ENCODE measurements around the gene TECTA.
"Not testable (repeated sequence)": the region's sequence is repeated elsewhere in the genome, so short reads cannot be mapped to it uniquely, and the experiment has no call there.

The TECTA gene

GRCh38 chr11:121105481-121106195 lies 4.6 kb downstream of the TECTA start:
- Mint-ChIP-seq H3K27ac (no peak overlapping the region), H3K4me1 (ENCODE audit: low read depth) (no peaks in the 10 kb centered on the region), H3K9me3 (no peaks in the 10 kb centered on the region), H3K27me3 (no peaks in the 10 kb centered on the region), H3K4me3 (no peak overlapping the region), H3K36me3 (ENCODE audit: low read depth) (no peaks in the 10 kb centered on the region)

- H3K36me3 Mint-ChIP-seq (ENCODE audit: low read depth), result no peaks in the 10 kb centered on the region
- peaks cover 8% of the 10 kb centered on the region for H3K27me3 Mint-ChIP-seq
- H3K4me3 Mint-ChIP-seq, result no peak overlapping the region
- H3K4me1 Mint-ChIP-seq (ENCODE audit: low read depth), result no peaks in the 10 kb centered on the region
- no peaks in the 10 kb centered on the region for H3K9me3 Mint-ChIP-seq
- H3K27ac Mint-ChIP-seq, result no peak overlapping the region
Measured at GRCh38 chr11:121106812-121107211, 5.8 kb downstream of the TECTA start.

- no peak overlapping the region for H3K4me3 Mint-ChIP-seq
- no peaks in the 10 kb centered on the region for H3K4me1 Mint-ChIP-seq (ENCODE audit: low read depth)
- H3K27me3 Mint-ChIP-seq, result peaks cover 11% of the 10 kb centered on the region
- no peaks in the 10 kb centered on the region for H3K36me3 Mint-ChIP-seq (ENCODE audit: low read depth)
- H3K9me3 Mint-ChIP-seq, result no peaks in the 10 kb centered on the region
- H3K27ac Mint-ChIP-seq, result no peak overlapping the region
Measured at GRCh38 chr11:121108413-121108812, 7.4 kb downstream of the TECTA start.

GRCh38 chr11:121109471-121109870 lies 8.4 kb downstream of the TECTA start:
- no peak overlapping the region for H3K4me3 Mint-ChIP-seq

GRCh38 chr11:121109916-121110586 lies 9.0 kb downstream of the TECTA start:
- H3K4me1 Mint-ChIP-seq (ENCODE audit: low read depth), result no peaks in the 10 kb centered on the region
- no peak overlapping the region for H3K4me3 Mint-ChIP-seq
- no peak overlapping the region for H3K27ac Mint-ChIP-seq
- peaks cover 11% of the 10 kb centered on the region for H3K27me3 Mint-ChIP-seq
- no peaks in the 10 kb centered on the region for H3K36me3 Mint-ChIP-seq (ENCODE audit: low read depth)
- H3K9me3 Mint-ChIP-seq, result no peaks in the 10 kb centered on the region

More at GRCh38 chr11:121109471-121109870, 8.4 kb downstream of the TECTA start:
- Mint-ChIP-seq H3K27ac (no peak overlapping the region), H3K27me3 (peaks cover 11% of the 10 kb centered on the region), H3K9me3 (no peaks in the 10 kb centered on the region), H3K36me3 (ENCODE audit: low read depth) (no peaks in the 10 kb centered on the region), H3K4me1 (ENCODE audit: low read depth) (no peaks in the 10 kb centered on the region)

DNA sequence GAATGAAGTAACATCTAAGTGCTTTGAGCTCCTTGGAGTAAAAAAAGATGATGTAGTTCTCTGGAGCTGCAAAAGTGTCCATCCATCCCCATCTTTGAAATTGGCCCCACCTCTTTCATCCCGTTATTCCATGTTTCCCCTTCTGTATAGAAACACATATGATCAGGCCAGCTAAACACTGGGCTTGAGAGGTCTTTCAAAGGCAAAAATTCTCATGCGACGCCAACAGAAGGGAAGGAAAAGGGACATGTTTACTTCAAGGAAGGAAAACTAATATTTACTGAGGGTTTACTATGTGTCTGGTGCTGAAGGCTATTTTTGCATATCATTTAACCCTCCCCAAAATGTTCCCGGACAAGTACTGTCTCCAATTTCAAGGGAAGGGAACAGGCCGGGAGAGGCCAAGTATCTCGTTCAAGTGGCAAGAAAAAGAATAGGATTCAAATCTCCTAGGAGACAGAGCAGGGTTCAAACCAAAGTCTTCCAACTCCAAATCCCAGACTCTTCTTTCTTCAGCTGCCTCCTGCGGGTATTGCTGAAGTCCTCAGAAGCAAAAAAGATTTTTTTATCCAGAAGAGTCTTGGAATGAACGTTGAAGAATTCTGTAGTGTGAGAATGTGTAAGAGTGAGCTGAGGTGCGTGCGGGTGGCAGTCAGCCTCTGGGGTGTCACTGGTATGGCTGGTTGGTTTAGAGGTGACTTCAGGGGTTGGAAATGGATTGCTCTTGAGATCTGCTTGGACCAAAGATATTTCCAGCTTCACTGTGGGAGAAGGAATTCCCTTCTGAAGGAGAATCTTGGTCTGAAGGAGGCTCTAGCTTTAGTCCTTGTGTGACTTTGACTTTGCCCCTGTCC lies 10.1 kb downstream of the TECTA start:
- Mint-ChIP-seq H3K9me3 (no peaks in the 10 kb centered on the region), H3K4me1 (ENCODE audit: low read depth) (no peaks in the 10 kb centered on the region), H3K27me3 (peaks cover 11% of the 10 kb centered on the region), H3K36me3 (ENCODE audit: low read depth) (no peaks in the 10 kb centered on the region), H3K4me3 (no peak overlapping the region), H3K27ac (no peak overlapping the region)

DNA sequence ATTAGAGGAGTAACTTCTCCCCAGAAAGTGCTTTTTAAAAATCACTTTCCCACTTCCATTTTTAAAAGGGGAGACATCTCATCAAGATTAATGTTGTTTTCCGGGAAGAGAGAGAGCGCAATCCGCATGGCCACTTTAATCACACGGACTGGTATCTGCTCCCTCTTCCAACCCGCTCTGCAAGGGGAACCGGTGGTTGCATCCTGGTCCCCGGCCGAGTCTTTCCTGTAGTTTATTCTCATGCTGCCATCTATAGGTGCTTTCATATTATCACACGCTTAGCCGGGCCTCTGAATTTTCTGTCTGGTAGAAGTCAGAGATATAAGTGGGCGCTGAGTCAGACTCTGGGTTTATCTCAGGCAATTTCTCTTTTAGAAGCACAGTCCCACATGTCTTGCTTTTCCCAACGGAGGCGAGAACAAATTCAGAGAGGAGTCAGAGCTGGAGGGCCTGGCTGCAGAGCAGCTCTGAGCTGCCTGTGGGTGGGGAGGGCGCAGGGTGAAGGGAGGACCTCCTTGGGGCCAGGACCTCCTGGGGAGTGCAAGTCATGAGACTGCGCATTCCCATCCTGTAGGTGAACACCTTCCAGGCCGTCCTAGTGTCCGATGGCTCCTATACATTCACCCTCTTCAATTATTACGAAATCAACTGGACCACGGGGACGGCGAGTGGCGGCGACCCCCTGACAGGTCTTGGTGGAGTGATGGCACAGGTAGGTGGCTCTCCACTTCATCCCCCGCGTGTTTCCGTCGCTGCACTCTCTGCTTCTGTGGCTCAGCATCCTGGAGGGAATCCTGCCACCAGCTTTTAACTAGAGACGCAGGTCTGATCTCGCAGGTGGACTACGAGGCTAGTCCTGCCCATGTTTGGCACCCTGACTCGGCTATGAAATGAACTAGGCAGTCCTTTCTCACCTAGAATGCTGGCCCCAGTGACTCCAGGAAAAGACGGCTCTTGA lies 11.7 kb downstream of the TECTA start:
- no peaks in the 10 kb centered on the region for H3K9me3 Mint-ChIP-seq
- peaks cover 11% of the 10 kb centered on the region for H3K27me3 Mint-ChIP-seq
- no peaks in the 10 kb centered on the region for H3K4me1 Mint-ChIP-seq (ENCODE audit: low read depth)
- no peak overlapping the region for H3K4me3 Mint-ChIP-seq
- H3K36me3 Mint-ChIP-seq (ENCODE audit: low read depth), result no peaks in the 10 kb centered on the region
- H3K27ac Mint-ChIP-seq, result no peak overlapping the region

DNA sequence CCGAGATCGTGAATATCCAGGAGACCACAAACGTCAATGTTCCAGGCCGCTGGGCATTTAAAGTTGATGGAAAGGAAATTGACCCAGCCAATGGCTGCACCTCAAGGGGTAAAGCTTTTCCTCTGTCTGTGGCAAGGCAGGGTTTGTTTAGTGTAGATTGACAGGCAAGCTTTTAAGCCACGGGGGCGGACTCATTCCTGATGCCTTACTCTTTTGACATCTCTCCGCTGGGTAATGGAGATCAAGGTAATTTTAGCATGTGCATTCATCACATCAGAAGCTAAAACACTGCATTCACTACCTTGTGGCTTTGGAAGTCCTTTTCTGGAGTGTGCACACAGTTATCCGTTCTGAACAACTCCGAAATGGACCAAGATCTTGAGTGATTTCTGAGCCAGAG lies 12.6 kb downstream of the TECTA start:
- Mint-ChIP-seq H3K4me3 (no peak overlapping the region), H3K27me3 (peaks cover 11% of the 10 kb centered on the region), H3K4me1 (ENCODE audit: low read depth) (no peaks in the 10 kb centered on the region), H3K9me3 (no peaks in the 10 kb centered on the region), H3K27ac (no peak overlapping the region), H3K36me3 (ENCODE audit: low read depth) (no peaks in the 10 kb centered on the region)

GRCh38 chr11:121115024-121115423 lies 14.0 kb downstream of the TECTA start:
- H3K36me3 Mint-ChIP-seq (ENCODE audit: low read depth); H3K4me1 Mint-ChIP-seq (ENCODE audit: low read depth); H3K4me3 Mint-ChIP-seq; H3K9me3 Mint-ChIP-seq; H3K27ac Mint-ChIP-seq: not testable (repeated sequence)
- peaks cover 11% of the 10 kb centered on the region for H3K27me3 Mint-ChIP-seq

DNA sequence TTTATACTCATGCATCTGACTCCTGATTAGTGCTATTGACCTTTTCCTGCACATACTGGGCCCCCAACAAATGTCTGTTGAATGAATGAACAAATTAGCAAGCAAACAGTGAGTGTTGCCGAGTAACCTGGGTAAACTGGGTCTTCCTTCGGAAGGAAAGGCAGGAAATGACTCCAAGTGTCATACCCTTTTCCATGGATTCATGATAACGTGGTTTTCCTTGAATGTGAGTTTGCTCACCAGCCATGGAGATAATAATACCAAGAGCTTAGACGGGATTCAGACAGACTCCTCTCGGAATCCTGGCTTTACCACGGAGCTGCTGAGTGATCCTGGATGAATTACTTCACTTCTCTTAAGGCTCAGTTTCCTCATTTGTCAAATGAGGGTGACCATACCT lies 16.7 kb downstream of the TECTA start:
- no peak overlapping the region for H3K4me3 Mint-ChIP-seq
- H3K4me1 Mint-ChIP-seq (ENCODE audit: low read depth), result no peaks in the 10 kb centered on the region
- no peaks in the 10 kb centered on the region for H3K36me3 Mint-ChIP-seq (ENCODE audit: low read depth)
- H3K27me3 Mint-ChIP-seq, result no peaks in the 10 kb centered on the region
- H3K9me3 Mint-ChIP-seq, result no peaks in the 10 kb centered on the region
- H3K27ac Mint-ChIP-seq, result no peak overlapping the region

GRCh38 chr11:121119440-121119839 lies 18.4 kb downstream of the TECTA start:
- Mint-ChIP-seq H3K4me3 (no peak overlapping the region), H3K4me1 (ENCODE audit: low read depth) (no peaks in the 10 kb centered on the region), H3K36me3 (ENCODE audit: low read depth) (no peaks in the 10 kb centered on the region), H3K27me3 (no peaks in the 10 kb centered on the region), H3K27ac (no peak overlapping the region), H3K9me3 (no peaks in the 10 kb centered on the region)

GRCh38 chr11:121122328-121122727 lies 21.3 kb downstream of the TECTA start:
- Mint-ChIP-seq H3K9me3 (no peaks in the 10 kb centered on the region), H3K27me3 (no peaks in the 10 kb centered on the region), H3K27ac (no peak overlapping the region), H3K4me1 (ENCODE audit: low read depth) (no peaks in the 10 kb centered on the region), H3K36me3 (ENCODE audit: low read depth) (no peaks in the 10 kb centered on the region), H3K4me3 (no peak overlapping the region)

GRCh38 chr11:121123496-121124069 lies 22.5 kb downstream of the TECTA start:
- no peaks in the 10 kb centered on the region for H3K4me1 Mint-ChIP-seq (ENCODE audit: low read depth)
- no peak overlapping the region for H3K27ac Mint-ChIP-seq
- no peaks in the 10 kb centered on the region for H3K9me3 Mint-ChIP-seq
- no peaks in the 10 kb centered on the region for H3K27me3 Mint-ChIP-seq
- no peaks in the 10 kb centered on the region for H3K36me3 Mint-ChIP-seq (ENCODE audit: low read depth)
- H3K4me3 Mint-ChIP-seq, result no peak overlapping the region

GRCh38 chr11:121127809-121128208 lies 26.8 kb downstream of the TECTA start:
- no peaks in the 10 kb centered on the region for H3K36me3 Mint-ChIP-seq (ENCODE audit: low read depth)
- H3K9me3 Mint-ChIP-seq, result no peaks in the 10 kb centered on the region

More at GRCh38 chr11:121127809-121128208, 26.8 kb downstream of the TECTA start:
- H3K4me1 Mint-ChIP-seq (ENCODE audit: low read depth), result no peaks in the 10 kb centered on the region
- H3K4me3 Mint-ChIP-seq, result no peak overlapping the region
- H3K27ac Mint-ChIP-seq, result no peak overlapping the region
- H3K27me3 Mint-ChIP-seq, result no peaks in the 10 kb centered on the region

All from stimulated activated naive CD8-positive, alpha-beta T cell treated with anti-CD3 and anti-CD28 coated beads, Interleukin-15, Interleukin-2, amounts not matched to agents 100 ng/mL and 50 ng/mL, for 24 hours (primary cell).